GM12875 (cell line): Measurements from ENCODE around the gene LILRA5.
"Not testable (repeated sequence)": the region's sequence is repeated elsewhere in the genome, so short reads cannot be mapped to it uniquely, and the experiment has no call there.

ENCODE experiments used
- H3K4me3 ChIP-seq: one replicate; pipeline ENCODE4 v1.5.1; 2011; ENCODE audit warnings: low read depth, low read length, control low read depth
- CTCF ChIP-seq: IDR thresholded peaks from 2 replicates; pipeline ENCODE4 v1.5.1; 2011; ENCODE audit warnings: low read depth, mild to moderate bottlenecking, control low read depth, inconsistent platforms, low read length, moderate library complexity, borderline replicate concordance; ENCODE audit not compliant: insufficient read depth

Gene LILRA5

GRCh38 chr19:54273821-54274220 is 39.1 kb downstream of the LILRA5 start:
- no peak for TF ChIP-seq CTCF
- no peak overlapping the region for H3K4me3 ChIP-seq

- not testable (repeated sequence) for H3K4me3 ChIP-seq
These were observed 40.8 kb downstream of the LILRA5 start for GRCh38 chr19:54272181-54272580.

GRCh38 chr19:54271587-54271986 is 41.4 kb downstream of the LILRA5 start:
- H3K4me3 ChIP-seq, result not testable (repeated sequence)

GRCh38 chr19:54271106-54271505 is 41.9 kb downstream of the LILRA5 start:
- TF ChIP-seq CTCF, result no peak
- H3K4me3 ChIP-seq, result no peak overlapping the region

GRCh38 chr19:54268936-54269335 is 44.0 kb downstream of the LILRA5 start:
- H3K4me3 ChIP-seq, result no peak overlapping the region

GRCh38 chr19:54266133-54266532 is 46.8 kb downstream of the LILRA5 start:
- no peak overlapping the region for H3K4me3 ChIP-seq
- peak; percentile 77 for TF ChIP-seq CTCF

More at GRCh38 chr19:54268936-54269335, 44.0 kb downstream of the LILRA5 start:
- TF ChIP-seq CTCF, result no peak

- H3K4me3 ChIP-seq, result no peak overlapping the region
- no peak for TF ChIP-seq CTCF
These were observed 50.5 kb downstream of the LILRA5 start for GRCh38 chr19:54262470-54262869.

GRCh38 chr19:54262066-54262465 is 50.9 kb downstream of the LILRA5 start:
- TF ChIP-seq CTCF, result no peak
- H3K4me3 ChIP-seq, result no peak overlapping the region
